CD4-positive, alpha-beta memory T cell (primary cell): Measurements from ENCODE around the gene PBX4. TPM values are rescaled to one million over a fixed set of nuclear protein-coding genes. Genes with fewer than 3 reads are reported as not detected.
A peak's percentile ranks its signal among the peaks of the same experiment; 100 is the strongest.

ENCODE experiments used
- CTCF ChIA-PET: fragments of 350-600 bp; sonication (Branson Sonifier 250); formaldehyde crosslinking; loops from one replicate; lab custom pipeline; 2021; ENCODE audit warnings: inconsistent platforms; ENCODE audit not compliant: partially characterized antibody; lab: Charles Lee
- POLR2A ChIA-PET: fragments of 350-600 bp; sonication (Branson Sonifier 250); formaldehyde crosslinking; loops from one replicate; lab custom pipeline; 2021; ENCODE audit not compliant: partially characterized antibody; lab: Charles Lee
- DNase-seq, 5 donors: peaks; one replicate each; pipeline versions ENCODE4 v3.0.0 to v3.0.0-alpha.2; 2020 to 2022; ENCODE audit warnings: mixed read lengths in 1 of 5
- H3K27ac ChIP-seq: one replicate; pipeline ENCODE4 v1.7.0; 2013; ENCODE audit warnings: low read depth, low read length
- H3K27me3 ChIP-seq: 2 replicates; pipeline ENCODE4 v1.7.0; 2013; ENCODE audit warnings: mild to moderate bottlenecking, low read length, moderate library complexity; ENCODE audit not compliant: insufficient read depth
- H3K36me3 ChIP-seq: 2 replicates; pipeline ENCODE4 v1.7.0; 2013; ENCODE audit warnings: mild to moderate bottlenecking, low read length, moderate library complexity; ENCODE audit not compliant: insufficient read depth
- H3K4me1 ChIP-seq: 2 replicates; pipeline ENCODE4 v1.7.0; 2013; ENCODE audit warnings: mild to moderate bottlenecking, low read length, moderate library complexity; ENCODE audit not compliant: insufficient read depth
- H3K4me3 ChIP-seq, 2 donors: one replicate each; pipeline ENCODE4 v1.7.0; 2013; ENCODE audit warnings: low read length in 2 of 2, mild to moderate bottlenecking in 1 of 2
- H3K9me3 ChIP-seq, 2 donors: one replicate each; pipeline ENCODE4 v1.7.0; 2013; ENCODE audit warnings: low read length in 2 of 2, control low read depth in 1 of 2; ENCODE audit not compliant: control insufficient read depth in 1 of 2
- H3K27ac Mint-ChIP-seq, 7 donors: one replicate each; pipeline ENCODE4 v1.8.0; 2020 to 2021; ENCODE audit warnings: mixed read lengths in 7 of 7, mild to moderate bottlenecking in 6 of 7, inconsistent platforms in 3 of 7, moderate library complexity in 3 of 7
- H3K27me3 Mint-ChIP-seq, 2 donors: one replicate each; pipeline ENCODE4 v1.8.0; 2020 to 2021; ENCODE audit warnings: mixed read lengths in 2 of 2
- H3K36me3 Mint-ChIP-seq, 2 donors: one replicate each; pipeline ENCODE4 v1.8.0; 2020 to 2021; ENCODE audit warnings: mixed read lengths in 2 of 2, inconsistent platforms in 1 of 2, mild to moderate bottlenecking in 1 of 2
- H3K4me1 Mint-ChIP-seq, 4 donors: one replicate each; pipeline ENCODE4 v1.8.0; 2020 to 2021; ENCODE audit warnings: mixed read lengths in 4 of 4, mild to moderate bottlenecking in 1 of 4
- H3K4me3 Mint-ChIP-seq, 8 donors: one replicate each; pipeline ENCODE4 v1.8.0; 2020 to 2021; ENCODE audit warnings: mixed read lengths in 8 of 8, mild to moderate bottlenecking in 7 of 8, moderate library complexity in 6 of 8, inconsistent platforms in 3 of 8
- H3K9me3 Mint-ChIP-seq, 8 donors: one replicate each; pipeline ENCODE4 v1.8.0; 2020 to 2021; ENCODE audit warnings: mixed read lengths in 8 of 8, mild to moderate bottlenecking in 5 of 8, inconsistent platforms in 3 of 8, moderate library complexity in 1 of 8
- intact Hi-C: fragments of 100-400 bp; cut with micrococcal nuclease; formaldehyde crosslinking; loops from one replicate; pipeline ENCODE4 v1.15.1; 2023
- polyA plus RNA-seq, 2 donors: library from polyadenylated mRNA; unstranded; fragments of 300-500 nt; fragmentation: Illumina TruSeq; gene quantifications; one replicate each; pipeline ENCODE4 v1.2.3, GENCODE V29; 2021
- total RNA-seq, 2 experiments: library from RNA; stranded (reverse); gene quantifications; one replicate each; pipeline ENCODE4 v1.2.3, GENCODE V29; 2021

The PBX4 gene
- total and polyA plus RNA-seq, 4 experiments from 2014 or later: 3.9 to 56.3 (median 29.1) TPM

- Histone ChIP-seq H3K36me3 (peaks cover 20% of the 10 kb centered on the region), H3K27ac (peak overlapping the region; percentile 80), H3K27me3 (no peaks in the 10 kb centered on the region), H3K9me3 (no peaks in the 10 kb centered on the region), H3K4me3 (no peak overlapping the region), H3K4me1 (peaks cover 22% of the 10 kb centered on the region)
- Mint-ChIP-seq H3K27me3 (no peaks in the 10 kb centered on the region), H3K4me3 (peak overlapping the region; percentile 70 to 87 (median 76)), H3K9me3 (peaks cover 0 to 2% (median 0%) of the 10 kb centered on the region in 8 donors), H3K27ac (peak overlapping the region; percentile 77 to 94 (median 91)), H3K4me1 (peaks cover 18 to 38% (median 31%) of the 10 kb centered on the region in 4 donors), H3K36me3 (peaks cover 16 to 50% of the 10 kb centered on the region in 2 donors)
- ChIA-PET CTCF (interaction anchor here (0.7 to 1.9 kb wide), 6 partner anchors 10 to 97 kb away, joined by 3 to 7 read pairs (median 5); no protein-coding TSS in a partner anchor), POLR2A (interaction anchor here (0.6 to 6.0 kb wide), 24 partner anchors 9 to 263 kb away, joined by 3 to 75 read pairs (median 4); partner anchors contain the start of genes ATP13A1, GMIP, NDUFA13 and PBX4)
- peak; percentile 22 to 73 (median 35) for DNase-seq
- intact Hi-C loops: loop anchor here (1.0 kb wide), 2 partner anchors 15 to 35 kb away; partner anchors contain the start of genes ATP13A1 and GMIP
These were observed 10.1 kb upstream of the PBX4 start for GRCh38 chr19:19628501-19629134.

GRCh38 chr19:19627621-19628500 lies 9.4 kb upstream of the PBX4 start, which contains the start of gene LPAR2:
TSS of gene LPAR2 (minus strand) at chr19:19628220. CDS start at chr19:19627275, 945 bp downstream.
- Histone ChIP-seq H3K9me3 (no peaks in the 10 kb centered on the region), H3K4me1 (peaks cover 22% of the 10 kb centered on the region), H3K27ac (peak within 1 kb of the TSS; percentile 80), H3K27me3 (no peaks in the 10 kb centered on the region), H3K36me3 (peaks cover 16% of the 10 kb centered on the region), H3K4me3 (peak within 1 kb of the TSS; percentile 68 to 73)
- DNase-seq: peak; percentile 80 to 87 (median 84)
- H3K4me3 Mint-ChIP-seq: peak within 1 kb of the TSS; percentile 92 to 99 (median 93)
- H3K4me1 Mint-ChIP-seq: peaks cover 14 to 36% (median 28%) of the 10 kb centered on the region in 4 donors
- no peaks in the 10 kb centered on the region for H3K27me3 Mint-ChIP-seq
- peaks cover 14 to 46% of the 10 kb centered on the region in 2 donors for H3K36me3 Mint-ChIP-seq
- POLR2A ChIA-PET: interaction anchor here (0.6 to 6.0 kb wide), 37 partner anchors 9 to 1054 kb away, joined by 3 to 75 read pairs (median 4); partner anchors contain the start of genes ATP13A1, GMIP, NDUFA13 and PBX4
- intact Hi-C loops: loop anchor here (1.0 kb wide), 3 partner anchors 10 to 35 kb away; partner anchors contain the start of genes ATP13A1, GMIP and PBX4
- CTCF ChIA-PET: interaction anchor here (0.7 to 1.9 kb wide), 6 partner anchors 10 to 96 kb away, joined by 3 to 7 read pairs (median 4); no protein-coding TSS in a partner anchor
- H3K9me3 Mint-ChIP-seq: peaks cover 0 to 2% (median 0%) of the 10 kb centered on the region in 8 donors
- peak within 1 kb of the TSS; percentile 92 to 98 (median 95) for H3K27ac Mint-ChIP-seq

- H3K27me3 Mint-ChIP-seq: no peaks in the 10 kb centered on the region
- H3K9me3 Mint-ChIP-seq: peaks cover 0 to 2% (median 0%) of the 10 kb centered on the region in 8 donors
- H3K27ac ChIP-seq: peak overlapping the region; percentile 80
- H3K9me3 ChIP-seq: no peaks in the 10 kb centered on the region
- peak overlapping the region; percentile 68 to 73 for H3K4me3 ChIP-seq
- H3K4me3 Mint-ChIP-seq: peak overlapping the region; percentile 92 to 99 (median 93)
- H3K27me3 ChIP-seq: no peaks in the 10 kb centered on the region
- CTCF ChIA-PET: interaction anchor here (0.7 to 1.2 kb wide), 2 partner anchors 18 to 71 kb away, joined by 3 read pairs; no protein-coding TSS in a partner anchor
- H3K36me3 ChIP-seq: peaks cover 9% of the 10 kb centered on the region
- DNase-seq: peak in 1 of 5 donors; percentile 38
- peaks cover 16 to 36% (median 28%) of the 10 kb centered on the region in 4 donors for H3K4me1 Mint-ChIP-seq
- POLR2A ChIA-PET: interaction anchor here (0.6 to 6.0 kb wide), 22 partner anchors 8 to 1055 kb away, joined by 3 to 75 read pairs (median 4); partner anchors contain the start of genes GMIP, PBX4, ZNF101 and ZNF253
- H3K36me3 Mint-ChIP-seq: peaks cover 10 to 42% of the 10 kb centered on the region in 2 donors
- intact Hi-C loops: loop anchor here (1.0 kb wide), 1 partner anchor 8 kb away; the partner anchor contains the start of gene PBX4
- H3K27ac Mint-ChIP-seq: peak overlapping the region; percentile 89 to 98 (median 95)
- peaks cover 22% of the 10 kb centered on the region for H3K4me1 ChIP-seq
These were observed 8.3 kb upstream of the PBX4 start for GRCh38 chr19:19626516-19627472.

- Mint-ChIP-seq H3K27ac (peak overlapping the region in 5 of 7 donors; percentile 9 to 65 (median 41)), H3K4me3 (peak overlapping the region in 1 of 8 donors; percentile 31), H3K36me3 (peaks cover 10 to 31% of the 10 kb centered on the region in 2 donors), H3K9me3 (peaks cover 0 to 2% (median 0%) of the 10 kb centered on the region in 8 donors), H3K4me1 (peaks cover 18 to 40% (median 32%) of the 10 kb centered on the region in 4 donors), H3K27me3 (no peaks in the 10 kb centered on the region)
- CTCF ChIA-PET: interaction anchor here (0.7 to 1.8 kb wide), 3 partner anchors 10 to 21 kb away, joined by 3 to 5 read pairs (median 5); no protein-coding TSS in a partner anchor
- no peaks in the 10 kb centered on the region for H3K9me3 ChIP-seq
- H3K4me3 ChIP-seq: no peak overlapping the region
- intact Hi-C loops: no loop called here
- H3K36me3 ChIP-seq: peaks cover 9% of the 10 kb centered on the region
- H3K4me1 ChIP-seq: peaks cover 27% of the 10 kb centered on the region
- H3K27ac ChIP-seq: no peak overlapping the region
- H3K27me3 ChIP-seq: no peaks in the 10 kb centered on the region
- POLR2A ChIA-PET: interaction anchor here (0.6 to 1.1 kb wide), 3 partner anchors 44 to 61 kb away, joined by 3 read pairs; no protein-coding TSS in a partner anchor
- DNase-seq: peak in 1 of 5 donors; percentile 31
These were observed 5.6 kb upstream of the PBX4 start for GRCh38 chr19:19624032-19624570.

- Histone ChIP-seq H3K4me3 (no peak overlapping the region), H3K36me3 (peaks cover 9% of the 10 kb centered on the region), H3K4me1 (peaks cover 27% of the 10 kb centered on the region), H3K27ac (no peak overlapping the region), H3K27me3 (no peaks in the 10 kb centered on the region), H3K9me3 (no peaks in the 10 kb centered on the region)
- H3K4me3 Mint-ChIP-seq: no peak overlapping the region
- intact Hi-C loops: no loop called here
- peaks cover 21 to 41% (median 33%) of the 10 kb centered on the region in 4 donors for H3K4me1 Mint-ChIP-seq
- POLR2A ChIA-PET: interaction anchor here (1.0 to 1.1 kb wide), 3 partner anchors 44 to 46 kb away, joined by 3 read pairs; no protein-coding TSS in a partner anchor
- peaks cover 10 to 31% of the 10 kb centered on the region in 2 donors for H3K36me3 Mint-ChIP-seq
- no peaks in the 10 kb centered on the region for H3K9me3 Mint-ChIP-seq
- no peaks in the 10 kb centered on the region for H3K27me3 Mint-ChIP-seq
- peak in 1 of 5 donors; percentile 16 for DNase-seq
- H3K27ac Mint-ChIP-seq: no peak overlapping the region
- CTCF ChIA-PET: interaction anchor here (1.0 to 1.8 kb wide), 3 partner anchors 11 to 26 kb away, joined by 3 to 5 read pairs (median 3); no protein-coding TSS in a partner anchor
These were observed 4.9 kb upstream of the PBX4 start for GRCh38 chr19:19623383-19623782.
